GM21717 (cell line): ENCODE data around the gene RSPH1.

ENCODE experiments used
- ATAC-seq: cut with Tn5 transposase; IDR thresholded peaks from one replicate; pipeline ENCODE4 v1.9.1; 2021; ENCODE audit warnings: mild to moderate bottlenecking, moderate library complexity; ENCODE audit not compliant: unreplicated experiment

The RSPH1 gene

DNA sequence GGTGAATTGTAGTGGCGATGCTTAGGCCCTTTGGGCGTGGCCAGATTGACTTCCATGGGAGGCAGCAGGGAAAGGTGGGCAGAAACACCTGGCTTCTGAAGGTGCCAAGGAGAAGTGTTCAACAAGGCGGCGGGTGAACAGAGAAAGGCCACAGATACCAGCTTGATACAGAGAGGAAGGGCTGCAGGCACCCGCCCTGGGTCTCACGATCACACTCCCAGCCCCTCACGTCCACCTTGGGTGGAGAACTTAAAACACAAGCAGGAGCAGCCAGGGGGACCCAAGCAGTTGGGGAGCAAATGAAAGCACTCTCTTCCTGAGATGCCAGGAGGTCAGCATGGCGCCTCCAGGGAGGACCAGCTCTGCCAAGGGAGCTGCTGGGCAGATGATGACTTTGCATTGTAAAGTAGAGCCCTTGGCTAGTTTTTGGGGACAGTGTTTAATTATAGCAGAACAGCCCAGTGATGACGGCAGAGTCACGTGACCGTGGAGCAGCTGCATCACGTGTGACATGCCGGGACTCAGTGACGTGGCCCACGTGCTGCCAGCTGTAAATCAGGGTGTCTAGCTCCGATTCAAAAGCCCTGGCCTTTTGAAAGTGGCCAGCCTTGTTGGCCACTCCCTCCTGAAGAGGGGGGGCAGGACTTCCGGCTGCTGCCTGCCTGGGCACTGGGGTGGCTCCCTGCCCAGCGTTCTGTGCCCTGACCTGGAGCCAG is 36.6 kb upstream of the RSPH1 start:
- ATAC-seq, result no peak

DNA sequence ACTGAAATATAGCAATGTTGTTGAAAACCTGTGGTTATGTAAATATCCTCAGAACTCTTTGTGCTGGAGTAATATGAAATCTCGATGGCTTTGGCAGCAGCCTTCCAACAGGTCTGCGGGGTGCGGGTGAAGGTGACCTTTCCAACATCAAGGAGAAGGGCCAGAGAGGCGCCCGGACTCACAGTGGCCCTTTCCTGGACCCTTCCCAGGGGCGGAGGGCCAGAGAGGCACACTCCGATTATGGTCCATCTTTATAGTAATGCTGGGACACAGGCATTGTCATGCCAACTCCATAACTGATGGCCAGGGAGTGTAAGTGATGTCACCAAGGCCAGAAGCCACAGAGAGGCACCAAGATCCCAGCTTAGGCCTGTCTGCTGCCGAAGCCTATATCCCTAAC is 35.7 kb upstream of the RSPH1 start:
- no peak for ATAC-seq

DNA sequence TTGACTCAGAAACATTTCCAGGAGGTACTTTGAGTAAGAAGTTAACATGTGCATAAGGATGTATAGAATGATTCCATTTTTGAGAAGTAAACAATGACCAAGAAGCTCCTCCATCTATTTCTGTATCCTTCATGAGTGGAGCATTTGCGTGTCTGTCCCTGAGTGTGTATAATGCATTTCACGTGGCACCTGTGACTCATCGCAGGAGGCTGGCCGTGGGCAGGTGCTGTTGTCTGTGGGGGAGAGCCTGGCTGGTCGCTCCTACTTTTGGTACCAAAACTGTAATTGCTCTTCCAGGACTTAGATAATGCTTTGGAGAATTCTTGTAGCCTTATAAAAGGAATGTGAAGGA is 34.1 kb upstream of the RSPH1 start:
- no peak for ATAC-seq

DNA sequence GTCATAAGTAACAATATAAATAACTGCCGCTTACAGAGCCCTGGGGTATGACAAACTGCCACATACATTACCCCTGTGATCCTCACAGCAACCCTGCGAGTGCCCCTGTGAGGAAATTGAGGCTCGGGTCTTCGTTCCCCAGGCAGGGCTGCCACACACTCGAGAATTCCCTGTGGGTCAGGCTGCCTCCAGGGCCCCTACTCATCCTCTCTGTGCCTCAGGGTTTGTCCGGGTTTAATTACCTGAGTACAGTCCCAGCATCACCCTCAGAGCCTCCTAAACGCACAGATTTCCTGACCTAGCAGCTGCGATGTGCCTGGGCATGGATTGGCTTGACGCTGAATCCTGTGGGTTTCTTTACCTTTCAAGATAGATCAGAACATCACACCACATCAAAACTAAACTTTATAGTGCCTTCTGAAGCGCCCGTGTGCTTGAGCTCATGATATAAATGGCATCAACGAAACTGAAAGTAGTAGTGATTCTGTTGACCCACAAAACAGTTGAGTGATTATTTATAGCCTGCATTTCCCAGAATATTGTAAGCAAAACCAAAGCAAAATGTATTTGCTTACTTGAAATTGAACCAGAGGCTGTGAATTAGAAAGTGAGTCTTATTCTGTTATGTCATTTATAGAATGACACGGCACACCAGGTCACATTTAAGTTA is 31.6 kb upstream of the RSPH1 start:
- ATAC-seq, result peak; percentile 33

DNA sequence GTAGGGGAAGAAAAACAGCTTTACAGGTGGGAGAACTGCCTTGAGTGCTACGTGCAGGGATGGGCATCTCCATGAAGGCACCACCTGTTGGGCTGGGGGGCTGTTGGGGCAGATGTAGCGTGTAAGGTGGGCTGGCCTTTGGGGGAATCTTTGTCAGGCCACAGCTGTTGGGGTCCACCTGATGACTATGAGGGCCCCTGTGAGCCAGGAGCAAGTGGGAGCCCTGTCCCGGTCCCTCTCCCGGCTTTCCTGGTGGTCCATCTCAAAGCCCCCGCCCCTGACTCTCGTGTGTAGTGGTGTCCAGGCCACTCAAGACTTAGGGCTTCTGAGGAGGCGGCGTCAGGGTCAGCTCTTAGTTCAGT is 31.1 kb upstream of the RSPH1 start:
- ATAC-seq, result no peak

DNA sequence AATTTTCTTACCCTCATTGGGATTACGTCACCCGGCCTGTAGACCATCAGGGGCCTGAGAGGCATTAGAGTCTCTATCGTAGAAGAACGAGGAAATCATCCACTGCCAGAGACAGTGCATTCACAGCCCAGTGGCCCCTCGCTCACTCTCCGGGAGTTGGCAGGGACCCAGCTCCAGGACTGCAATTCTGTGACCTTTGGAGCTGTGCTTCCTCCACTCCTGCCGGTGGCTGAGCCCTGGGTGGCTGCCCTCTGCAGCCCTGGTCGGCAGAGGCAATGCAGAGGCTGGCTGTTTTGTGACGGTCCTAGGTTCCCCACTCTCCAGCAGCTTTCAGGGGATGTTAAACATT is 30.3 kb upstream of the RSPH1 start:
- no peak for ATAC-seq

DNA sequence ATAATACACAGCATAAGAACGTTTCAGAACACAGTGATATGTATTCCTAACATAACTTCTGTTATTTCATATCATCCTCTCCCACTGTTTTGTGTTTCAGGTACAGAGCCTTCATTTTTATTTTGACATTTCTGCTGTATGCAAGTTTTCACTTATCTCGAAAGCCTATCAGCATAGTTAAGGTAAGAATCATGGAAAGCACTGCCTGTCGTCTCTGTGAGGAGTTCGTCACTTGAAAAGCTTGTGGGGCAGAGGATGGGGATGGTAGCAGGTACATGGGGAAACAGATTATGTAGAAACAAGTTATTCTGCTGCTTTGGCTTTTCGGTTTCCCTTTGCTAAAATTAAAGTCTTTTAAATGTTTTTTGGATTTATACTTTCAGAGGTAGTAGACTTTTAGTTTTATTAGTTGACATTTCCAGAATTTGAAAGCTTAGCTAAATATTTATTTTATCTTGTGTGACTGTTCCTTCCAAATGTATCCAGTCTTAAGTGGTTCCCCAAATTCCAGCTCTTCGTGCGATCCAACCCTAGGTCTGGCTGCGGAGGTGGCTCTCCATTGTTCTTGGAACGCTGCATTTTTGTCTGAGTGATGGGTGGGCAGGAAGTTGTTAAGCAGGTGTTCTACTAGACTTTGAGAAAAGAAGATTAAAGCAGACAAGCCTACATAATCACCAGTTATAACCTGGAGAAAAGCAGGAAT is 29.8 kb upstream of the RSPH1 start:
- no peak for ATAC-seq

DNA sequence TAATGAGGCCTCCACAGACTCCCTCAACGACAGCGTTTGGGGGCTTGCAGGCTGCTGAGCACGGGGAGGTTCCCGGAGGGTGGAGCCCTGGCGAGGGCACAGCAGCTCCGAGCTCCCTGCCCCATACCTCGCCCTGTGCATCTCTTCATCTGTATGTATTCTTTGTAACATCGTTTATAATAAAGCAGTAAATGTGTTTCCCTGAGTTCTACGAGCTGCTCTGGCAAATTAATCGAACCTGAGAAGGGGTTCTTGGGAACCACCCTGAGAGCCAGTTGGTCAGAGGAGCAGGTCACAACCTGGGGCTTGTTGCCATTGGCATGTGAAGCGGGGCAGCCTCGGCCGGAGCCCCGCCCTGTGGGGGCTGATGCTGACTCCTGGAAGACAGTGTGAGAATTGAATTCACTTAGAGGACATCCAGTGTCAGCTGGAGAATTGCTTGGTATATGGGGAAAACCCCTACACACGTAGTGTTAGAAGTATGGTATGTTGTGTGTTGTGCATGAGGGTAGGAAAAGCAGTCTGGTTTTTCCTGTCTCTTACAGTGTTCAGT is 29.1 kb upstream of the RSPH1 start:
- ATAC-seq, result peak; percentile 24

DNA sequence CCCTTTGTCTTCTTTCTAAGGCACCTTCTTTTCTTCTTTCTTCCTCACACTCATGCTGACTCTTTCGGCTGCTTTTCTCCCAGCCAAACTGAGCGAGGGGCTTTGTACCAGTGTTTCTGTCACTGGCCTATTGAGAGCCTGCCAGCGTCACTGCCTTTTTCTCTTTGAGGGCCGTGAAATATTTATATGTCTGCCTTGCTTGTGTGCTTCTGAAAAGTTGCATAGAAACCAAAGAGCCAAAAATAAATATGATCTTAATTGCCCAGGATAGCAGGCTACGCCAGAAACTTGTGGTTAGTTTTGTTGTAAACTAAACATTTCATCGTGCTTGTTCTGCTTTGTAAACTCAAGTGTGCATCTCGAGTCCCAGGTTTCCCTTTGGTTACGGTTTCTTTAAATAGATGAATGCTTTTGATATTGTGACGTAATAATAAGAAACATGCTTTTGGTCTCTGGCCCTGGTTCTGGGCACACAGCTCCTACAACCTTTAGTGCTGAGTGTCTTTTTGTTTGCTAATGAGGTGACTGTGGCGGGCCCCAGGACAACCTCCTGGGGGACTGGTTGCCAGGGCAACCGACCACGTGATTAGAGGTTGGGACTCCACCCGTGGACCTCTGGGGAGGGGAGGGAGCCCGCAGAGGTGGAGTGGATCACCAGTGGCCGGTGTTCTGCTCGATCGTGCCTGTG is 28.5 kb upstream of the RSPH1 start:
- ATAC-seq, result peak; percentile 47

DNA sequence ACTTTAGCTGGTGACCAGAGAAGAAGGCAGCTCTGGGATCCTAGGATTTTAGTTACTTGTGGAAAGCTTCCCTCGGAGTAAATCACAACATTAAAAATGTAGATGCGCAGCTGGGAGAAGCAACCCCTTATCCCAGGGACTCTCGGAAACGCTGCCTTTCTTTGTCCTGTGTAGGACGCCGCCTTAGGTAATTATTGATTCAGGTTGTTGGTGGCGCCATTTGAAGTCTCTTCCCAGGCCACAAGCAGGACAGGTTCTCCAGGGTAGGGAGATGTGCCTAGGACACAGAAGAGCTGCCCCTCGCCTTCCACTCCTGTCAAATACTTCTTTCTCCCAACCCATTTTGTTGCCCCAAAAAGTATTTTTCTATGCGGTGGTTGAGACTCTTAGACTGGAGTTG is 27.9 kb upstream of the RSPH1 start:
- no peak for ATAC-seq

DNA sequence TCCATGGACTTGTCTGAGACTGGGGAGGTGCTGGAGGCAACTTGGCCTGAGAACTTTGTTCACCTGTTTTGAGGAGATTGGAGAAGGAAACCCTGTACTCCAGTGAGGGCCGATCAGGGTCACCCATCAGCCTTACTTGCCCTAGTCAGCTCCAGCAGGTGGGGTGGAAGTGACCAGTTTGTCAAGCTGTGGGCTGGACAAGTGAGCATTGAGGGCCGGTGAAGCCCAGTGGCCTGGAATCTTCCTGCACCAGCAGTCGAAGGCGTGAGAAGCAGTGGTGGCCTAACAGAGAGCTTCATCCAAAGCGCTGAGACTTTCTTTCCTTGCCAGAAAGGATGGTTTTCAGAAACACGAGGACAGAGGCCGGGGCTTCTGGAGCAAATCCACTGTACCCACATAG is 27.2 kb upstream of the RSPH1 start:
- ATAC-seq, result no peak

DNA sequence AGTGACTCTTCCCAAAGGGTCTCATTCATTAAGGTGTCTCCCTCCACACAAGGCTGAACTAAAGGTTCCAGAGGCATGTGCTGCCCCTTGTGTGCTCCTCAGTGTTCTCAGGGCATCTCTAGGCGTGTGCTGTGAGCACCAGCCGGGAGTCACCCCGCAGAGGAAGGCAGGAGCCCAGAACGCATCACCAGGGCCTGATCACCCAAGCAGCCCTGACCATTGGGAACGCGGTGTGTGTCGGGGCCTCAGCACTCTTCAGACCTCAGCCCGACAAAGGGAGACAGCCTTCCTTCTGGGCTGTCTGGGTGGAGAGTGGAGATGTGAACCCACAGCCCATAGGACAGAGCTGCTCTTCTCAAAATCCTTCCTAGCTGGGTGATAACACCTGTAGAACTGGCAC is 26.7 kb upstream of the RSPH1 start:
- no peak for ATAC-seq

DNA sequence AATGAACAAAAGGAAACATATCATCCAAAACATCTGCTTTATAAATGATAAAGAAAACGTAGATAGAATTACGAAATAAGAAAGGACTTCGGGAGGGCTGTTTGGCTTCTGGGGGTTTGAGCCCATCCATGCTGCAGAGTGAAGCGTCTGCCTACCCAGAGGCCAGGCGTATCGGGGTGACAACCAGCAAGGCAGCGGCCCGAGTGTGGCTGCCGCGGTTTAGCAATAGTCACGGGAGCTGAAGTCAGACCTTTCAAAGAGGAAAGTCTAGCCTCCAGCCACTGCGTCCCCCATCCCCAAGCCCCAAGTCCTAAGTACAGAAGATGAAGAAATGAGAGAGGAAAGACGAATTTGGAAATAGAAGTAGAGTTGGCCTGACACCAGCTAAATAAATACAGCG is 26.2 kb upstream of the RSPH1 start:
- no peak for ATAC-seq

DNA sequence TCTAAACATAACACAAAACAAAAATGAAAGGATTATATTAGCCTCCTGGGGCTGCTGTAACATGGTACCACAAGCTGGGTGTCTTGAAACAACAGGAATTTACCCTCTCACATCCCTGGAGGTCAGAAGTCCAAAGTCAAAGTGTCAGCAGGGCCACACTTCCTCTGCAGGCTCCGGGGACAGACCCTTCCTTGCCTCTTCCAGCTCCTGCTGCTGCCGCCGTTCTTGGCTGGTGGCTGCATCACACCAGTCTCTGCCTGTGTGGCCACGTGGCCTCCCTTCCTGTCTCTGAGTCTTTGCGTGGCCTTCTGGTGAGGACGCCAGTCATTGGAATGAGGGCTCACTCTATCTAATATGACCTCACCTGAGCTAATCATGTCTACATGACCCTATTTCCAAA is 25.8 kb upstream of the RSPH1 start:
- ATAC-seq, result no peak

DNA sequence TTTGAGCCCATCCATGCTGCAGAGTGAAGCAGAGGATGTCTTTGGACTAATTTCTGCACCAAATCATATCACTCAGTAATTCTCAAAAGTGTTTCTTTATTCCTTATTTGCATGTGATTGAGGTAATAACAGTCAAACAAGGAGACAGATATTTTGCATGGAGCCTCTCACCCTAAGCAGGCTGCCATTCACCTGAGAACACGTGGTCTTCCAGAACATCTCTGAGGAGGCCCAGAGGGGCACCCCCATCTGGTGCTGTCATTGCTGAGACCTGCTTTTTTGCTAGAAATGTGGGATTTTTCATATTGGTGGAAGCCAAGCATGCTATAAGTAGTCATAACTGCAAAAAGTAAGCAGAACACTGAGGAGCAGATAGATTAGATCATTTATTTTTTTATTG is 25.4 kb upstream of the RSPH1 start:
- ATAC-seq, result no peak

DNA sequence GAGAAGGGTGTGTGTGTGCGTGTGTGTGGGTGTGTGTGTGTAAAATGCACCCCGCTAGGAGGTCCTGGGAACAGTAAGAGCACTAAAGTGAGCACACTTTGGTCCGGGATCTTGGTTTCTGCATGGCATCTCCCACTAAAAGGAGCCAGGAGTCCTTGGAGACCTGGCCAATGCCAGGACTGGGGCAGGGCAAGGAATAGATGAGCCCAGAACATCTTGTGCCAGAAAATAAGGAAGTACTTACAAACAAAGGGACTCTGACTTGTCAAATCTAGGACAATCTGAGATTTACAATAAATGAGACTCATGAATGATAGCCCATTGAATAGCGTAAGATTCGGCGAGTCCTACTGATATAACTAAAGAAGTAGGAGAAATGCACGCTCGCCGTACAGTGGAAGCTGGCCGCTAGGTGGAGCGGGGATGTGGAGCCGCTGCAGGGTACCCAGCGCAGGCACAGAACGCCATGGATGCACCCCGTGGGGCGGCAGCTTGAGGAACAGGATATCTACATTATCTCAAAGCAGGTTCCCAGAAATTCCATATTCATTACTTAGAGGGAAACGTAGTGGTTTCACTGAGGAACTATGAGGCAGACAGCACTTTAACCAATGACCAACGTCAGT is 24.7 kb upstream of the RSPH1 start:
- ATAC-seq, result no peak

DNA sequence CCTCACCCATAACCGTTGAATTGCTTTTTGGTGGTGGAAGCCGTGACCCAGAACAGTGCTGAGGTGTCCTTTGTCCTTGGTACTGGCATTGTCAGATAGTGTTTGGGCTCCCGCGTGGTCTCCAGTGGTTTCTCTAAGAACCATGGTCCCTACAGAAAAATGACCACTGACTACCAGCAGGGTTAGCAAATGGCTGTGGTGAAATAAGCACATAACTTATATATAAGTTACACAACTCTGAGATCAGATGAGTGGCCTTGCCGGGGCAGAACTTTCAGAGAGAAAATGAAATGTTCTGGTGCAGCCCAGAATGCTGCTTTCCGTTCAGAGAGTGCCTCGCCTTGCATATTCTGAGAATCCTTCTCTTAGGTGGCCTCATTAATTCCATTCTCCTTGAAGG is 22.6 kb upstream of the RSPH1 start:
- no peak for ATAC-seq

DNA sequence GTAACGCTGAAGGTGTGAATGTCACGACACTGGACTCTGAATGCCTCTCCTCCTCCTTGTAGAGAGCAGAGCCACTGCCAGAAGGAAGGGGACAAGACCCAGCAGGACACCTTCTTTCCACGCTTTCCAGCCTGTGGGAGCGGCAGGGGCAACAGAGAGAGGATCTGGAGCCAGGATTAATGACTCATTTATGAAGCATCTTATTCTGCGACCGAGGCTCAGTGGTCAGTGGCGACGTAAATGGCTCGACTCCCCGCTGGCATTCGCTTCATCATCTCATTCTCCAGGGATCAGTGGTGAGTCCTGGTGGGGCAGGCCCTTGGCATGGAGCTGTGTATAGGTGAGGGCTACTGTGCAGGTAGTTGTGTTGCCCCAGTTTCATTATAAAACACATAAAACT is 22.2 kb upstream of the RSPH1 start:
- ATAC-seq, result no peak

DNA sequence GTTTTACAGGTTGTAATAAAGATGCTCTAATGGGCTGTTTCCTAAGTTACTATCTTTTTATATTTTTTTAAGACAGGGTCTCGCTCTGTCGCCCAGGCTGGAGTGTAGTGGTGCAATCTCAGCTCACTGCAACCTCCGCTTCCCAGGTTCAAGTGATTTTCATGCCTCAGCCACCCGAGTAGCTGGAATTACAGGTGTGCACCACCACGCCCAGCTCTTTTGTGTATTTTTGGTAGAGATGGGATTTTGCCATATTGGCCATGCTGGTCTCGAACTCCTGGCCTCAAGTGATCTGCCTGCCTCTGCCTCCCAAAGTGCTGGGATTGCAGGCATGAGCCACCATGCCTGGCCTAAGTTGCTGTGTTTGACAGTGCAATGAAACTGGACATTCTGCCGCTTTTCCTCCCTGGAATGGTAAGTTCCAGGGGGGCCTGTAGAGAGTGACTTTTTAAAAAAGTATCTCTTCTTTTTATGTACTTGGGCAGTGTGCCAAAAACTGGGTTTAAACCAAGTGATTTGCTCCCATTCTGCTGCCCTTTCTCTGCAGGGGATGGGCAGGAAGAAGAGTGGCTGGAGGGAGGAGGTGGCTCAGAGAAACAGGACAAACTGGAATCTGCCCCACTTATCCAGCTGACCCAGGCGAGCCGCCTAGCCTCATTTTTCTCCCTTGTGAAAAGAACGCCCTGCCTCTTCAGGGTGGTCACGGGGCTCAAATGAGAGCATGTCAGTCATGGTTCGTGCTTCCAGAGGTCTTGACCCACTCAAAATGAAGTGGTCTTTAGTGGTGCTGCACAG is 19.9 kb upstream of the RSPH1 start:
- ATAC-seq, result no peak

DNA sequence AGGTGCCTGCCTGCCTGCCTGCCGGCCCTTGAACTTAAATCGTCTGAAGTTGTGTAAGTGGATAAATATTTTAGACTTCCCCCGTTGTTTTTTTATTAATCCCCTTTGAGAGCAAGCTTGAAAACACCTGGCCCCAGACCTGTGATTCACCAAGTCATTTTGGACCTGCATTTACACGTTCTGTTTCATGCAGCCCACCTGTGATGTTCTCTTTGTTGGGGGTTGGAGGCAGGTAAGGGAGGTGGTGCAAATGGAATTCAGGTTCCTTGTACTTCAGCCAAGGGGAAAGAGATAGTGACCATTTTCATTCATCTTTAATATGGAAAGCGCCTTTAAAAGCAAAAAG is 18.8 kb upstream of the RSPH1 start:
- ATAC-seq, result no peak
